Uterus (tissue), 4 donors: ENCODE measurements around the gene FBXO31. TPM values are rescaled to one million over a fixed set of nuclear protein-coding genes. Genes with fewer than 3 reads are reported as not detected.

Source experiments
- DNase-seq, 2 donors: peaks; one replicate each; pipeline ENCODE4 v3.0.0-alpha.2; 2019 to 2020
- H3K27ac ChIP-seq, 2 donors: fragments of 200-600 bp; sonication (generic); 1 replicate in 1 of 2; 2 replicates in 1 of 2; pipeline ENCODE4 v1.5.1; 2016 to 2018
- H3K27me3 ChIP-seq, 2 donors: fragments of 200-600 bp; sonication (generic); one replicate each; pipeline ENCODE4 v1.5.1; 2018 to 2019; ENCODE audit warnings: control low read depth in 1 of 2
- H3K36me3 ChIP-seq, 2 donors: fragments of 200-600 bp; sonication (generic); one replicate each; pipeline ENCODE4 v1.5.1; 2019; ENCODE audit warnings: control low read depth in 1 of 2
- H3K4me1 ChIP-seq, 2 donors: fragments of 200-600 bp; sonication (generic); one replicate each; pipeline ENCODE4 v1.5.1; 2018 to 2019; ENCODE audit warnings: control low read depth in 1 of 2
- H3K4me3 ChIP-seq, 2 donors: fragments of 200-600 bp; sonication (generic); 1 replicate in 1 of 2; 2 replicates in 1 of 2; pipeline ENCODE4 v1.5.1; 2018 to 2019; ENCODE audit warnings: mild to moderate bottlenecking in 1 of 2
- H3K9me3 ChIP-seq, 2 donors: fragments of 200-600 bp; sonication (generic); one replicate each; pipeline ENCODE4 v1.5.1; 2019; ENCODE audit warnings: control low read depth in 1 of 2
- POLR2A ChIP-seq, 2 donors: fragments of 450-650 bp; IDR thresholded peaks; one replicate each; pipeline ENCODE4 v1.6.1; 2016; ENCODE audit warnings: antibody characterized with exemption in 2 of 2, mild to moderate bottlenecking in 1 of 2, moderate library complexity in 1 of 2
- intact Hi-C: fragments of 100-400 bp; cut with DNase I; formaldehyde crosslinking; loops from one replicate; pipeline ENCODE4 v1.15.1; 2023; ENCODE audit warnings: low total_unique reads
- total RNA-seq, 4 donors: library from RNA; depleted of rRNA in 3 of 4; stranded (reverse); fragments of >200 nt in 3 of 4; gene quantifications; one replicate each; pipeline versions ENCODE4 v1.1.0 to v1.2.4, GENCODE V29; 2014 to 2023
- TF ChIP-seq, protein P1 (sequence below), 4 experiments: fragments of 200-600 bp in 2 of 4; fragments of 450-650 bp in 2 of 4; sonication (generic) in 2 of 4; IDR thresholded peaks; one replicate each; pipeline ENCODE4 v1.5.1; 2016 to 2019; ENCODE audit warnings: antibody characterized with exemption in 4 of 4, mild to moderate bottlenecking in 2 of 4, moderate library complexity in 1 of 4
- donor health status: DM: yes; HTN: yes; CAD: no.

FBXO31 gene
- total RNA-seq, 4 donors from 2014 or later, result 35.2 to 309 (median 74.8) TPM

- intact Hi-C loops, result no loop called here
- no peaks in the 10 kb centered on the region for H3K36me3 ChIP-seq
These were observed 36.7 kb upstream of the FBXO31 start for GRCh38 chr16:87420026-87421002.

DNA sequence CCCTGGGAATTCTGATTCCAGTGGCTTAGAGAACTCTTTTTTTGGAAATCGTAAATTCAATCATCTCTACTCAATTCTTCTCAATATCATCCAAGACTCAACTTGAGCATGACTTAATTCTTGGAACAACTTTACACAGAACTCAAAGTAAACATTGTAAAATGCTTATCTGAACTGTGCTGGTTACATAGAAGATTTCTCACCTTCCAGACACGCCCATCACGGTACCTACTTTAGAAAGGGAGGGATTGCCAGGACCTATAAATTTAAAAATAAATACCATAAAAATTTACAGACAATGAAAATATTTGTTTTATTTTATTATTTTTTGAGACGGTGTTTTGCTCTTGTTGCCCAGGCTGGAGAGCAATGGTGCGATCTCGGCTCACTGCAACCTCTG lies 35.1 kb upstream of the FBXO31 start:
- intact Hi-C loops, result loop anchor here (5.0 kb wide), 2 partner anchors 124 to 219 kb away; no protein-coding TSS in a partner anchor
- no peak overlapping the region for H3K27ac ChIP-seq
- H3K4me1 ChIP-seq, result no peaks in the 10 kb centered on the region
- no peak for TF ChIP-seq POLR2A (IDR thresholded peaks at IDR 0.05)
- TF ChIP-seq, protein P1, sequence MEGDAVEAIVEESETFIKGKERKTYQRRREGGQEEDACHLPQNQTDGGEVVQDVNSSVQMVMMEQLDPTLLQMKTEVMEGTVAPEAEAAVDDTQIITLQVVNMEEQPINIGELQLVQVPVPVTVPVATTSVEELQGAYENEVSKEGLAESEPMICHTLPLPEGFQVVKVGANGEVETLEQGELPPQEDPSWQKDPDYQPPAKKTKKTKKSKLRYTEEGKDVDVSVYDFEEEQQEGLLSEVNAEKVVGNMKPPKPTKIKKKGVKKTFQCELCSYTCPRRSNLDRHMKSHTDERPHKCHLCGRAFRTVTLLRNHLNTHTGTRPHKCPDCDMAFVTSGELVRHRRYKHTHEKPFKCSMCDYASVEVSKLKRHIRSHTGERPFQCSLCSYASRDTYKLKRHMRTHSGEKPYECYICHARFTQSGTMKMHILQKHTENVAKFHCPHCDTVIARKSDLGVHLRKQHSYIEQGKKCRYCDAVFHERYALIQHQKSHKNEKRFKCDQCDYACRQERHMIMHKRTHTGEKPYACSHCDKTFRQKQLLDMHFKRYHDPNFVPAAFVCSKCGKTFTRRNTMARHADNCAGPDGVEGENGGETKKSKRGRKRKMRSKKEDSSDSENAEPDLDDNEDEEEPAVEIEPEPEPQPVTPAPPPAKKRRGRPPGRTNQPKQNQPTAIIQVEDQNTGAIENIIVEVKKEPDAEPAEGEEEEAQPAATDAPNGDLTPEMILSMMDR (IDR thresholded peaks at IDR 0.05), result no peak
- no peaks in the 10 kb centered on the region for H3K27me3 ChIP-seq
- DNase-seq, result no peak
- no peak overlapping the region for H3K4me3 ChIP-seq
- no peaks in the 10 kb centered on the region for H3K9me3 ChIP-seq
- H3K36me3 ChIP-seq, result no peaks in the 10 kb centered on the region

More at GRCh38 chr16:87420026-87421002, 36.7 kb upstream of the FBXO31 start:
- no peak for DNase-seq
- H3K4me3 ChIP-seq, result no peak overlapping the region
- no peaks in the 10 kb centered on the region for H3K27me3 ChIP-seq
- TF ChIP-seq, protein P1 (IDR thresholded peaks at IDR 0.05), result no peak
- no peak for TF ChIP-seq POLR2A (IDR thresholded peaks at IDR 0.05)
- no peak overlapping the region for H3K27ac ChIP-seq
- H3K4me1 ChIP-seq, result no peaks in the 10 kb centered on the region
- no peaks in the 10 kb centered on the region for H3K9me3 ChIP-seq

- no peaks in the 10 kb centered on the region for H3K27me3 ChIP-seq
- no peaks in the 10 kb centered on the region for H3K9me3 ChIP-seq
- no peak overlapping the region for H3K27ac ChIP-seq
- H3K4me1 ChIP-seq, result no peaks in the 10 kb centered on the region
- no peak overlapping the region for H3K4me3 ChIP-seq
- H3K36me3 ChIP-seq, result no peaks in the 10 kb centered on the region
- TF ChIP-seq, protein P1 (IDR thresholded peaks at IDR 0.05), result no peak
- TF ChIP-seq POLR2A (IDR thresholded peaks at IDR 0.05), result no peak
- DNase-seq, result no peak
- intact Hi-C loops, result loop anchor here (5.0 kb wide), 2 partner anchors 124 to 219 kb away; no protein-coding TSS in a partner anchor
These were observed 34.6 kb upstream of the FBXO31 start for GRCh38 chr16:87418216-87418615.

DNA sequence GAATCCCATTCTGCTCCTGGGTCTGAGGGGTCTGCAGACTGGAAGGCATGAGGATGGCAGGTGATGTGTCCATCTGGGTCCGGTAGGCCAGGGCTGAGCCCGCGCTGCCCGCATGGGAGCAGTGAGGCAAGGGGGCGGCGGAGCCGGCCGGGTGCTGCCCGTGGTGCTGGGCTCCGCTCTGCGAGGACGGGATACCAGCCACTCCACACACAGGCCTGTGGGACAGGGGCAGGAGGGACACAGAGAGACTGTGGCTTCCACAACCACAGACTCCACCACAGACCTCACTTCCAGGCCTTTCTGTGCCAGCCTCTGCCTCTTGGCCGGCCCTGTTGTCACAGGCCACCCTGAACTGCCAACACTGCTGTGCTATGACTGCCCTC lies 33.9 kb upstream of the FBXO31 start:
- TF ChIP-seq, protein P1 (IDR thresholded peaks at IDR 0.05), result no peak
- no peak for TF ChIP-seq POLR2A (IDR thresholded peaks at IDR 0.05)
- intact Hi-C loops, result loop anchor here (5.0 kb wide), 2 partner anchors 125 to 220 kb away; no protein-coding TSS in a partner anchor
- no peak for DNase-seq
- H3K4me3 ChIP-seq, result no peak overlapping the region
- no peak overlapping the region for H3K27ac ChIP-seq
- no peaks in the 10 kb centered on the region for H3K9me3 ChIP-seq
- no peaks in the 10 kb centered on the region for H3K36me3 ChIP-seq
- H3K4me1 ChIP-seq, result no peaks in the 10 kb centered on the region
- H3K27me3 ChIP-seq, result no peaks in the 10 kb centered on the region
